B cell (primary cell): ENCODE data around the gene LDLRAD3. TPM values are rescaled to one million over a fixed set of nuclear protein-coding genes. Genes with fewer than 3 reads are reported as not detected.

Source experiments
- ATAC-seq: fragments of 200-7000 bp; cut with Tn5 transposase; one replicate; pipeline ENCODE4 v1.10.0; 2021; ENCODE audit warnings: low read depth, mild to moderate bottlenecking, moderate number of reproducible peaks, moderate library complexity
- CTCF ChIA-PET: fragments of 350-600 bp; sonication (Branson Sonifier 250); formaldehyde crosslinking; loops from one replicate; lab custom pipeline; 2021; ENCODE audit warnings: antibody characterized with exemption, inconsistent platforms; lab: Charles Lee
- POLR2A ChIA-PET: fragments of 350-600 bp; sonication (Branson Sonifier 250); formaldehyde crosslinking; loops from one replicate; lab custom pipeline; 2021; ENCODE audit warnings: antibody characterized with exemption; lab: Charles Lee
- DNase-seq: peaks from one replicate; pipeline ENCODE4 v3.0.0; 2013
- H2AFZ ChIP-seq: 2 replicates; pipeline ENCODE4 v1.6.1; 2012; ENCODE audit warnings: mild to moderate bottlenecking, low read depth, low read length; ENCODE audit not compliant: insufficient read depth, poor library complexity, severe bottlenecking
- H3K27ac ChIP-seq, 2 donors: 1 replicate in 1 of 2; 2 replicates in 1 of 2; pipeline ENCODE4 v1.5.1; 2012 to 2013; ENCODE audit warnings: low read length in 2 of 2, mild to moderate bottlenecking in 2 of 2, moderate library complexity in 1 of 2
- H3K27me3 ChIP-seq, 4 experiments: fragments of 200-600 bp in 1 of 4; sonication (generic) in 1 of 4; replicated peaks in 1 of 4; 1 replicate in 2 of 4; 2 replicates in 2 of 4; pipeline versions ENCODE4 v1.6.1 to v1.7.0; 2013 to 2016; ENCODE audit warnings: low read length in 3 of 4, mild to moderate bottlenecking in 2 of 4, mixed read lengths in 1 of 4, moderate library complexity in 1 of 4; ENCODE audit not compliant: insufficient read depth in 4 of 4, control insufficient read depth in 3 of 4; ENCODE audit errors: control extremely low read depth in 1 of 4
- H3K36me3 ChIP-seq, 2 experiments: replicated peaks in 1 of 2; 1 replicate in 1 of 2; 2 replicates in 1 of 2; pipeline versions ENCODE4 v1.6.1 to v1.7.1; 2013; ENCODE audit warnings: low read length in 1 of 2; ENCODE audit not compliant: insufficient read depth in 2 of 2, control insufficient read depth in 1 of 2; ENCODE audit errors: control extremely low read depth in 1 of 2, extremely low read depth in 1 of 2
- H3K4me1 ChIP-seq, 2 donors: fragments of 200-600 bp in 1 of 2; sonication (generic) in 1 of 2; 1 replicate in 1 of 2; 2 replicates in 1 of 2; pipeline versions ENCODE4 v1.5.1 to v1.6.1; 2013 to 2017; ENCODE audit warnings: low read length in 2 of 2; ENCODE audit not compliant: control insufficient read depth in 2 of 2, insufficient read depth in 2 of 2
- H3K4me2 ChIP-seq: replicated peaks from 2 replicates; pipeline ENCODE3; 2012; ENCODE audit warnings: mild to moderate bottlenecking, low read depth, low read length; ENCODE audit not compliant: poor library complexity, severe bottlenecking
- H3K4me3 ChIP-seq, 5 experiments: fragments of 200-600 bp in 1 of 5; sonication (generic) in 1 of 5; 1 replicate in 3 of 5; 2 replicates in 2 of 5; pipeline versions ENCODE4 v1.5.1 to v1.7.0; 2011 to 2016; ENCODE audit warnings: low read length in 4 of 5, mild to moderate bottlenecking in 4 of 5, low read depth in 2 of 5, control low read depth in 1 of 5, moderate library complexity in 1 of 5; ENCODE audit not compliant: insufficient read depth in 1 of 5; ENCODE audit errors: control extremely low read depth in 1 of 5, extremely low read depth in 1 of 5
- H3K79me2 ChIP-seq: fragments of 200-600 bp; sonication (generic); one replicate; pipeline ENCODE4 v1.6.0; 2016; ENCODE audit warnings: low read length; ENCODE audit not compliant: control insufficient read depth, insufficient read depth
- H3K9ac ChIP-seq: fragments of 200-600 bp; sonication (generic); 2 replicates; pipeline ENCODE4 v1.6.1; 2017; ENCODE audit warnings: mild to moderate bottlenecking, low read length, moderate library complexity
- H3K9me3 ChIP-seq, 3 donors: one replicate each; pipeline versions ENCODE4 v1.6.1 to v1.7.1; 2013; ENCODE audit warnings: low read length in 2 of 3; ENCODE audit not compliant: control insufficient read depth in 2 of 3, insufficient read depth in 1 of 3; ENCODE audit errors: control extremely low read depth in 1 of 3
- H4K20me1 ChIP-seq: 2 replicates; pipeline ENCODE4 v1.6.0; 2012; ENCODE audit warnings: mild to moderate bottlenecking, low read length; ENCODE audit not compliant: insufficient read depth, control insufficient read depth, poor library complexity, severe bottlenecking
- H3K27ac Mint-ChIP-seq: one replicate; pipeline ENCODE4 v1.8.0; 2021; ENCODE audit warnings: mixed read lengths
- H3K27me3 Mint-ChIP-seq: one replicate; pipeline ENCODE4 v1.8.0; 2021; ENCODE audit warnings: mixed read lengths
- H3K4me1 Mint-ChIP-seq: one replicate; pipeline ENCODE4 v1.8.0; 2021; ENCODE audit warnings: mixed read lengths
- H3K4me3 Mint-ChIP-seq: one replicate; pipeline ENCODE4 v1.8.0; 2021; ENCODE audit warnings: mixed read lengths
- H3K9me3 Mint-ChIP-seq: one replicate; pipeline ENCODE4 v1.8.0; 2022; ENCODE audit warnings: mixed read lengths; ENCODE audit not compliant: insufficient read depth
- CTCF ChIP-seq: fragments of 200-600 bp; IDR thresholded peaks from one replicate; pipeline ENCODE4 v1.8.0; 2022; ENCODE audit warnings: antibody characterized with exemption, mild to moderate bottlenecking
- EZH2 ChIP-seq: IDR thresholded peaks from 2 replicates; pipeline ENCODE4 v1.6.1; 2012; ENCODE audit warnings: borderline replicate concordance, low read depth, mild to moderate bottlenecking, moderate library complexity, low read length; ENCODE audit not compliant: insufficient read depth, poor library complexity, severe bottlenecking
- WGBS: methylation state at CpG from one replicate; pipeline ENCODE4 v1.1.5; 2013; ENCODE audit warnings: missing lambda C conversion rate; ENCODE audit not compliant: insufficient coverage; 5-methylcytosine and 5-hydroxymethylcytosine counted together
- intact Hi-C: fragments of 100-400 bp; cut with micrococcal nuclease; formaldehyde crosslinking; loops from one replicate; pipeline ENCODE4 v1.10.0; 2022
- polyA plus RNA-seq: library from polyadenylated mRNA; depleted of rRNA; stranded (reverse); fragments of >200 nt; gene quantifications from 2 replicates; pipeline ENCODE4 v1.2.3, GENCODE V29; 2012
- total RNA-seq, 2 donors: library from RNA; stranded (reverse); fragments of 120-200 nt in 1 of 2; gene quantifications; 1 replicate in 1 of 2; 2 replicates in 1 of 2; pipeline versions ENCODE4 v1.2.3 to v1.2.4, GENCODE V29; 2013 to 2022

The LDLRAD3 gene
- total and polyA plus RNA-seq, 2 donors (not counting 1 experiment from before 2014, with no cell fraction given), result 0.01 TPM; not detected in 1

GRCh38 chr11:35949242-35949641, 5.4 kb downstream of the LDLRAD3 start:
- Histone ChIP-seq H3K9me3 (no peaks in the 10 kb centered on the region), H2AFZ (no peak overlapping the region), H3K4me3 (no peak overlapping the region), H3K27me3 (peaks cover 0 to 5% (median 2%) of the 10 kb centered on the region in 4 experiments), H3K9ac (no peak overlapping the region), H3K36me3 (no peaks in the 10 kb centered on the region), H3K79me2 (no peaks in the 10 kb centered on the region), H3K4me1 (peaks cover 0 to 3% of the 10 kb centered on the region in 2 donors), H3K27ac (no peak overlapping the region), H4K20me1 (no peaks in the 10 kb centered on the region), H3K4me2 (no peak overlapping the region)
- no CpG with 5 or more reads among the region's 3 CpGs for WGBS
- H3K27me3 Mint-ChIP-seq, result peaks cover 43% of the 10 kb centered on the region
- H3K9me3 Mint-ChIP-seq, result no peaks in the 10 kb centered on the region
- ATAC-seq (no peak), DNase-seq (no peak)
- H3K27ac Mint-ChIP-seq, result no peak overlapping the region
- POLR2A ChIA-PET, result no interaction called here
- intact Hi-C loops, result no loop called here
- H3K4me1 Mint-ChIP-seq, result peaks cover 3% of the 10 kb centered on the region
- H3K4me3 Mint-ChIP-seq, result no peak overlapping the region
- TF ChIP-seq EZH2 (no peak), CTCF (no peak)
- CTCF ChIA-PET, result no interaction called here

GRCh38 chr11:35950082-35950481, 6.2 kb downstream of the LDLRAD3 start:
- WGBS, result 87% methylated on average over 4 of the region's 5 CpGs
- Histone ChIP-seq H3K27ac (no peak overlapping the region), H2AFZ (no peak overlapping the region), H3K27me3 (peaks cover 0 to 2% (median 0%) of the 10 kb centered on the region in 4 experiments), H3K4me1 (no peaks in the 10 kb centered on the region), H3K79me2 (no peaks in the 10 kb centered on the region), H3K36me3 (no peaks in the 10 kb centered on the region), H3K9me3 (no peaks in the 10 kb centered on the region), H3K9ac (no peak overlapping the region), H4K20me1 (no peaks in the 10 kb centered on the region), H3K4me3 (no peak overlapping the region), H3K4me2 (no peak overlapping the region)
- ATAC-seq, result no peak
- DNase-seq, result no peak
- H3K4me3 Mint-ChIP-seq, result no peak overlapping the region
- peaks cover 34% of the 10 kb centered on the region for H3K27me3 Mint-ChIP-seq
- ChIA-PET CTCF (interaction anchor here (0.5 kb wide), 1 partner anchor 527 kb away, joined by 3 read pairs; no protein-coding TSS in a partner anchor), POLR2A (no interaction called here)
- no peak overlapping the region for H3K27ac Mint-ChIP-seq
- no peaks in the 10 kb centered on the region for H3K9me3 Mint-ChIP-seq
- H3K4me1 Mint-ChIP-seq, result no peaks in the 10 kb centered on the region
- intact Hi-C loops, result no loop called here
- no peak for TF ChIP-seq EZH2
- TF ChIP-seq CTCF, result no peak
